HG02588 (cell line): ENCODE data around the gene SEC24C.
"Not testable (repeated sequence)": the region's sequence is repeated elsewhere in the genome, so short reads cannot be mapped to it uniquely, and the experiment has no call there.

Source experiments
- ATAC-seq: cut with Tn5 transposase; IDR thresholded peaks from one replicate; pipeline ENCODE4 v1.9.1; 2021; ENCODE audit warnings: mild to moderate bottlenecking, moderate library complexity; ENCODE audit not compliant: unreplicated experiment

SEC24C gene

DNA sequence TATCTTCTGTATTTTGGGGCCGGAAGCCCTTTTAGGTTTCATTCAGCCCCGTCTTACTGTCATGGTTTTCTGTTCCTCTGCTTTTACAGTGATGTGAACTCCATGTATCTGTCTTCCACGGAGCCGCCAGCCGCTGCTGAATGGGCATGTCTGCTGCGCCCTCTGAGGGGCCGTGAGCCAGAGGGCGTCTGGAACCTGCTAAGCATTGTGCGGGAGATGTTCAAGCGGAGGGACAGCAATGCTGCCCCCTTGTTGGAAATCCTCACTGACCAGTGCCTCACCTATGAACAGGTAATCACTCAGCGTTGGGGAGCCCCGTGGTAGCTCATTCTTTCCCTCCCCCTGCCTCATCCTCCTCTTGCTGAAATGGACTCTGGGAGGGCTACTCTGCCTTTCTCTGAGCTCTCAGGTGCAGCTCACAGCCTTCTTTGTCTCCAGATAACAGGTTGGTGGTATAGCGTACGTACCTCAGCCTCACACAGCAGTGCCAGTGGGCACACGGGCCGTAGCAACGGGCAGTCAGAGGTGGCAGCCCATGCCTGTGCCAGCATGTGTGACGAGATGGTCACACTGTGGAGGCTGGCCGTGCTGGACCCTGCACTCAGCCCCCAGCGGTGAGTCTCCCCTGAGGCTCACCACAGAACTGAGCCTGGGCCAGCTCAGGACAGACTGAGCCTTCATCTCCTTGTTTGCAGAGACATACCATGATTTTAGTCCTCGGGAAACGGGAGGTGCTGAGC is 46.9 kb downstream of the SEC24C start:
- no peak for ATAC-seq

DNA sequence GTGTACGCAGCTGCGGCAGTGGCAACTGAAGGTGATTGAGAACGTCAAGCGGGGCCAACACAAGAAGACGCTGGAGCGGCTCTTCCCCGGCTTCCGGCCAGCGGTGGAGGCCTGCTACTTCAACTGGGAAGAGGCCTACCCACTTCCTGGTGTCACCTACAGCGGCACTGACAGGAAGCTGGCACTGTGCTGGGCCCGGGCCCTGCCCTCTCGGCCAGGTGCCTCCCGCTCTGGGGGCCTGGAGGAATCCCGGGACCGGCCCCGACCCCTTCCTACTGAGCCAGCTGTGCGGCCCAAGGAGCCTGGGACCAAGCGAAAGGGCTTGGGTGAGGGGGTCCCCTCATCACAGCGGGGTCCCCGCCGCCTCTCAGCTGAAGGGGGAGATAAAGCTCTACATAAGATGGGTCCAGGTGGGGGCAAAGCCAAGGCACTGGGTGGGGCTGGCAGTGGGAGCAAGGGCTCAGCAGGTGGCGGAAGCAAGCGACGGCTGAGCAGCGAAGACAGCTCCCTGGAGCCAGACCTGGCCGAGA is 47.8 kb downstream of the SEC24C start:
- ATAC-seq, result no peak

DNA sequence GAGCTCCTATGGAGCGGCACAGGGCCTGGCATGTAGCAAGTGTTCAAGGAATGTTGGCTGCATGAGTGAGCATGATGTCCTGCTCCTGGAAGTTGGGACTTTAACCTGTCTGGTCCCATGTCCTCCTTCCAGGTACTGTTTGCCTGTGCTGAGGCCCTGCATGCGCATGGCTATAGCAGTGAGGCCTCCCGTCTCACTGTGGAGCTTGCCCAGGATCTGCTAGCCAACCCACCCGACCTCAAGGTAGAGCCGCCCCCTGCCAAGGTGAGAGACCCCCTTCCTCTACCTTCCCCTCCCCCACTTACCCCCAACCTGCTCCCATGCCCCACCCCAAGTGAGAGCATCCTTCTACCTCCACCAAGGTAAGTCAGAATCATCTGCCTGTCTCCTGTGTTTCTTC is 49.3 kb downstream of the SEC24C start:
- ATAC-seq, result no peak

DNA sequence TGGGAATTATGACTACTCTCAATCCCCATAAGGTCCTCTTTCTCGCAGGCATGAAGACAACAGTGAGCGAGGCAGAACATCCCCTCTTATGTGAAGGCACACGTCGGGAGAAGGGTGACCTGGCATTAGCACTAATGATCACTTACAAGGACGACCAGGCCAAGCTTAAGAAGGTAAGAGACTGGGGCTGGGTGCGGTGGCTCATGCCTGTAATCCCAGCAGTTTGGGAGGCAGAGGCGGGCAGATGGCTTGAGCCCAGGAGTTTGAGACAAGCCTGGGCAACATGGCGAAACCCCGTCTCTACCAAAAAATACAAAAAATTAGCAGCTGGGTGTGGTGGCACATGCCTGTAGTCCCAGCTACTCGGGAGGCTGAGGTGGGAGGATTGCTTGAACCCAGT is 51.3 kb downstream of the SEC24C start:
- ATAC-seq, result not testable (repeated sequence)

DNA sequence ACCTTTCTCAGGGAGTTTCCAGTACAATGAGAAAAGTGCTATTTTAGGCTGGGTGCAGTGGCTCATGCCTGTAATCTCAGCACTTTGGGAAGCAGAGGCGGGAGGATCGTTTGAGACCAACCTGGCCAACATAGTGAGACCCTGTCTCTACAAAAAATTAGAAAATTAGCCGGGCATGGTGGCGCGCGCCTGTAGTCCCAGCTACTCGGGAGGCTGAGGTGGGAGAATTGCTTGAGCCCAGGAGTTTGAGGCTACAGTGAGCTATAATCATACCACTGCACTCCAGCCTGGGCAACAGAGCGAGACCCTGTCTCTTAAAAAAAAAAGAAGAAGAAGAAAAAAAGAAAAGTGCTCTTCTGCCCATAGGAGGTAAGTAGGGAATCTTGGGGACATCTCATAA is 51.9 kb downstream of the SEC24C start:
- not testable (repeated sequence) for ATAC-seq

DNA sequence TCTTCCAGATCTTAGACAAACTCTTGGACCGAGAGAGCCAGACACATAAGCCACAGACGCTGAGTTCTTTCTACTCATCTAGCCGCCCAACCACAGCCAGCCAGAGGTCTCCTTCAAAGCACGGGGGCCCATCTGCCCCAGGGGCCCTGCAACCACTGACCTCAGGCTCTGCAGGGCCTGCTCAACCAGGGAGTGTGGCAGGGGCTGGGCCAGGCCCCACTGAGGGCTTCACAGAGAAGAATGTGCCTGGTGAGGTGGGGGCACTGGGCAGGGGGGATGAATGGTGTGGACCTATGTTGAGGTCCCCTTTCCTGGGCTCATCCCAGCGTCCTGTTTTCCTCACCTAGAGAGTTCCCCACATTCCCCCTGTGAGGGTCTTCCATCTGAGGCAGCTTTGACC is 52.6 kb downstream of the SEC24C start:
- no peak for ATAC-seq

DNA sequence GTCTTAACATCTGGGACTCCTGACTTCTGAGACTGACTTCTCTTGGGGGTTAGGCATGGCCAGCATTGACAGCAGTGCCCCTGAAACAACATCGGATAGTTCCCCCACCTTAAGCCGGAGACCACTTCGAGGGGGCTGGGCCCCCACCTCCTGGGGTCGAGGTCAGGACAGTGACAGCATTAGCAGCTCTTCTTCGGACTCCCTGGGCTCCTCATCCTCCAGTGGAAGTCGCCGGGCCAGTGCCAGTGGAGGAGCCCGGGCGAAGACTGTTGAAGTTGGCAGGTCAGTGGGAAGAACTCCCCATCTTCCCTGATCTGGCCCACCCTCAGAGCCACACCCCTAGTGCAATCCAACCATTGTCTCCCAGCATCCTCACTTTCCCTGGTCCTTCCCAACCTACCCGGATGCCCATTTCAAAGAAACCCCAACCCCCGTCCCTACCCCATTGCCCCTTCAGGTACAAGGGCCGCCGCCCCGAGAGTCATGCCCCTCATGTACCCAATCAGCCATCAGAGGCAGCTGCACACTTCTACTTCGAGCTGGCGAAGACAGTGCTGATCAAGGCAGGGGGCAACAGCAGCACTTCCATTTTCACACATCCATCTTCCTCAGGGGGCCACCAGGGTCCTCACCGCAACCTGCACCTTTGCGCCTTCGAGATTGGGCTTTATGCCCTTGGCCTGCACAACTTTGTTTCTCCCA is 53.3 kb downstream of the SEC24C start:
- ATAC-seq, result no peak

DNA sequence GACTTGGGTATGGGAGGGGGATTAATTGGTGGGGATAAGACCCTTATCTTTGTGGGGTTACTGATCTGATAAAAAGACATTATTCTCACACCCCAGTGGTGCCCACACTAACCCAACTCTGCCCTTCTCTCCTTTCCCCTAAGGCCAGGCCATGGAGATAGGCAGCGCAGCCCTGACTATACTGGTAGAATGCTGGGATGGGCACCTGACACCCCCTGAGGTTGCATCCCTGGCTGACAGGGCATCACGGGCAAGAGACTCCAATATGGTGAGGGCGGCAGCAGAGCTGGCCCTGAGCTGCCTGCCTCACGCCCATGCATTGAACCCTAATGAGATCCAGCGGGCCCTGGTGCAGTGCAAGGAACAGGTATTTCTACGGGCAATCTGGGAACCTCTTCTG is 53.9 kb downstream of the SEC24C start:
- no peak for ATAC-seq

DNA sequence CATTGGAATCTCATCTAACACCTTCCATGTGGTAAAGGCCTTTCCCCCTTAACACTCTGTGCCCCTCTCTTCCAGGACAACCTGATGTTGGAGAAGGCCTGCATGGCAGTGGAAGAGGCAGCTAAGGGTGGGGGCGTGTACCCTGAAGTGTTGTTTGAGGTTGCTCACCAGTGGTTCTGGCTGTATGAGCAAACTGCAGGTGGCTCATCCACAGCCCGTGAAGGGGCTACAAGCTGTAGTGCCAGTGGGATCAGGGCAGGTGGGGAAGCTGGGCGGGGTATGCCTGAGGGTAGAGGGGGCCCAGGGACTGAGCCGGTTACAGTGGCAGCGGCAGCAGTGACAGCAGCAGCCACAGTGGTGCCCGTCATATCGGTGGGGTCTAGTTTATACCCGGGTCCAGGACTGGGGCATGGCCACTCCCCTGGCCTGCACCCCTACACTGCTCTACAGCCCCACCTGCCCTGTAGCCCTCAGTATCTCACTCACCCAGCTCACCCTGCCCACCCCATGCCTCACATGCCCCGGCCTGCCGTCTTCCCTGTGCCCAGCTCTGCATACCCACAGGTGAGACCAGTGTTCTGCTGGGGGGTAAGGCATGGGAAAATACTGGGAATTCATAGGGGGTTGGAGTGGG is 54.9 kb downstream of the SEC24C start:
- no peak for ATAC-seq

DNA sequence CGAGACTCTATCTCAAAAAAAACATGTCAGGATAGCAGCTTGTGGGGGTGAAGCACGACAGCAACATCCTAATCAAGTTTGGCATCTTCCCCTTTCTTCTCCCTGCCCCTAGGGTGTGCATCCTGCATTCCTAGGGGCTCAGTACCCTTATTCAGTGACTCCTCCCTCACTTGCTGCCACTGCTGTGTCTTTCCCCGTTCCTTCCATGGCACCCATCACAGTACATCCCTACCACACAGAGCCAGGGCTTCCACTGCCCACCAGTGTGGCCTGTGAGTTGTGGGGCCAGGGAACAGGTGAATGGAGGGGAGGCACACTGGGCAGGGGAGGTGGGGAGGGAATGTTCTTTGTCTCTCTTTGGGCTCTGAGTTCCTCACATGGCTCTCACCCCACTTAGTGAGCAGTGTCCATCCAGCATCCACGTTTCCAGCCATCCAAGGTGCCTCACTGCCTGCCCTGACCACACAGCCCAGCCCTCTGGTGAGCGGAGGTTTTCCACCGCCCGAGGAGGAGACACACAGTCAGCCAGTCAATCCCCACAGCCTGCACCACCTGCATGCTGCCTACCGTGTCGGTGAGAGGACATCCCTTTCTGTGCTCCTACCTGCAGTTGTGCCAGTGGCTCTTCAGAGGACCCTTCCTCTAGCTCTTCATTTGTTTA is 55.9 kb downstream of the SEC24C start:
- ATAC-seq, result no peak

DNA sequence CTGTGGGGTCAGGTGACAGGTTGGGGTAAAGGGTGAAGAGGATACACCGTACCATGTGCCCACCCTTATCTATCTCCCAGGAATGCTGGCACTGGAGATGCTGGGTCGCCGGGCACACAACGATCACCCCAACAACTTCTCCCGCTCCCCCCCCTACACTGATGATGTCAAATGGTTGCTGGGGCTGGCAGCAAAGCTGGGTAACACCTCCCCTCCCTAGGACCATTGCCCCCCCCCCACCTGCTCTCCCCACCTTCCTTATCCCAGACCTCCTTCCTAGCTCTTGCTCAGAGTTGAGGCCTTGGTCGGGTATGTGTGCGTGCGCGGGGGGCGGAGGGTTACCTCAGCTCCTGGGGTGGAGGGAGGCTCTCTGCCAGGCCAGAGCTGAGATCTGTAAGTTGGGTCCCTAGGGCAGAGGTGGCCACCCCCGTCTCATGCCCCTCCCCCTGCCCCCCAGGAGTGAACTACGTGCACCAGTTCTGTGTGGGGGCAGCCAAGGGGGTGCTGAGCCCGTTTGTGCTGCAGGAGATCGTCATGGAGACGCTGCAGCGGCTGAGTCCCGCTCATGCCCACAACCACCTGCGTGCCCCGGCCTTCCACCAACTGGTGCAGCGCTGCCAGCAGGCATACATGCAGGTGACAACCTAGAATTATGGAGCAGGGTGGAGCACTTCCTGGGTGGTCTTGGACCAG is 56.5 kb downstream of the SEC24C start:
- no peak for ATAC-seq

DNA sequence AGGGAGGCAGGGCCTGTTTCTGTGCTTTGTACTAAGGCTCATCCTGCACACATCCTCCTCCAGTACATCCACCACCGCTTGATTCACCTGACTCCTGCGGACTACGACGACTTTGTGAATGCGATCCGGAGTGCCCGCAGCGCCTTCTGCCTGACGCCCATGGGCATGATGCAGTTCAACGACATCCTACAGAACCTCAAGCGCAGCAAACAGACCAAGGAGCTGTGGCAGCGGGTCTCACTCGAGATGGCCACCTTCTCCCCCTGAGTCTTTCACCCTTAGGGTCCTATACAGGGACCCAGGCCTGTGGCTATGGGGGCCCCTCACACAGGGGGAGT is 57.0 kb downstream of the SEC24C start:
- no peak for ATAC-seq

DNA sequence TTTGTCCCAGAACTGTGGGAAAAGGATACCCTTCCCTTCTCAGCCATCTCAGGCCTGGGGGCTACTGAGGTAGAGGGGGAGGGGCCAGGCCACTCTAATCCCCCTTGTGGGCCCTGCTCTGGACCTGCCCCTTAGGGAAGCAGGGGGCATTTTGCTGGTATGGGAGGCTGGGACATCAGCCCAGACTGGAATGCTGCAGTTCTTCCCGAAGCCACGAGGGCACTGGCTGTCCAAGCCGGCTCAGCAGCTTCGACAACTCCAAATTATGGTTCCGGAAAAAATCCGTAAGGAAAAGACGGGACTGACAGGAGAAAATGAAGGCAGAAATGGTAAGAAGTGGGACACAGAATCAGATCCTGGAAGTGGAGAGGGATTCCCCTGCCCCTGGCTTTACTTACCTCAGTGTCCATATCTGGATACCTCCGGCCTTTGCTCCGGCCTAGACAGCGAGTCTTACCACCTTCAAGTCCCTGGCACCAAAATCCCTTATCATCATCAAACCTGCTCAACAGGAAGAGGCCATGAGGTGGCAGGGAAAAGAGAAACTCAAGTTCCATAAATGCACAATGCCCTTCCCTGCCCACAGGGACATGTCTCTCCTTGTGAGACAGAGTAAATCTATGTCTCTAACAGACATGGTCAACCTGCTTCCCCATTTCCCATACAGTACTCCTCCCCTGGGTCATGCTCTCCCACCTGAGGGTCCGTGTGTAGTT is 58.3 kb downstream of the SEC24C start:
- no peak for ATAC-seq

DNA sequence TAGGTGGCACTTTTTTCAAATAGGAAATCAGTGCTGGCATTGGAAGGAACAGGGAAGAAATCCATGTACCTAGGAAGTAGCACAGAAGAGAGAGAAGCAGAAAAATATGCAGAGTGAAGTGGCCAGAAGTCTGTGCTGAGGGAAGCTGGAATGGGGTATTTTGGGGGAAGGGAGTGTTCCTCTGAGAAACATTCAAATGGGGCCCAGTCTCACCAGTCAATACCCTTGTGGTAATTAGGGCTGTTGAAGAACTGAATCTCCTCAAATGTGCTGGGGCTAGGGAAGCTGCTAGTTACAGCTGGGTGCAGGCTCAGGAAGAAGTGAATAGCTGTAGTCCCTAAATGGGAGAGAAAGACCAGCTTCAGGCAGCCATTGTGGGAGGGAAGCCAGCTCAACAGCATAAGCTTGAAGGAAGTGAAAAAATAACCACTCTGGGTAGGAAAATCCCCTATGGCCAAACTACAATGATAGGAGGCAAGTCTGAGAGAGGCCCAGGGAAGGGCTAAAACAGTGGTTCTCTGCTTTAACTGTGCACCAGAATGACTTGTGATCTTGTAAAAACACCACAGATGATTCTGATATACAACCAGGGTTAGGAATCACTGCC is 59.6 kb downstream of the SEC24C start:
- peak; percentile 68 for ATAC-seq

DNA sequence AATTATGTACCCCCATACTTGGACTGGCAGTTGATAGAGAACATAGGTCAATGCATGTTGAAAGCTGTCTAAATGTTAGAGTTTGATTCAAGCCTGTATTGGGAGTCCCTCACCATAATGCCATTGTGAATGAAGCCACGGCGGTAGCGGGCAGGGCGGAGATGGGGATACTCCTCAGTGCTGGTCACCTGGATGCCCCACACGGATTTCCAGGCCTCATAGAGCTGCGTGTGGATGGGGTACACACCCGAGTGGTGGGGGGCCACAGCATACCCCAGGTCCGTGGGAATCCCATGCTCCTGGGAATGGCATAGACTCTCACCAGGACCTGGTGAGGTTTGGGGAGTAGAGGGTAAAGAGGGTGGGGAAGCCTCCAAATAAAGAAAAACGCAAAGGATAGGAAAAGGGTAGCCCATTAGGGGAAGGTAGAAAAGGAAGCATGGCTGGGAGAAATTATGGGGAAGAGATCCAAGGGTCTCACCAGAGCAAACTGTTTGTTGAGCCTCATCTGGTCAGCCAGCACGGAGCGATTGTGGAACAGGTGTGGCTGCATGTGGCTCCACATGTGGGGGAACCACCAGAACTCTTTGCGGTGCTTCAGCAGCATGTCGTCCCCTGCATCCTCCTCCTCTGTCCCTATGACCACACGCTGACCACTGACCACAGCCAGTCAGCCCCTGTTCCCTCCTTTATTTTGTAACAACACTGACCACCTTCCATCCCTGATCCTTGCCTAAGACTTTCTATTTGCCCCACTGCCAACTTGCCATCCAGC is 62.2 kb downstream of the SEC24C start:
- no peak for ATAC-seq

DNA sequence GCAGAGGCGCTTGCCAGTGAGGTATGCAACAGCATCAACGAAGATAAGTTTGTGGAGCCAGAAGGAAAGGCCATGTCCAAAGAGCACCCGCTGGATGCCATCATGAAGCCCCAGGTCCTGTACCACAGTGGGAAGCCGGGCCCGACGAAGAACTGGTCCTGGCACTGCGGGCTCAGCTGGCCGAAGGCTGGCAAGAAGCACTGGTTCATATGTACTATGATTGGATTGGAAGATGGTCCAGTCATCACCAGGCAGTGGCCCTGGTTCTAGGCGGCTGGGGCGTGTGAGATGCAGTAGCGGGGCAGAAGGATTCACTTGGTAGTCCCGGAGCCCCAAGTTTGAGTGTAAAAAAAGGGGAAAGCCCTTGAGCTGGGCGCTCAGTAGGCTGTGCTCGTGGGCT is 63.3 kb downstream of the SEC24C start:
- no peak for ATAC-seq

DNA sequence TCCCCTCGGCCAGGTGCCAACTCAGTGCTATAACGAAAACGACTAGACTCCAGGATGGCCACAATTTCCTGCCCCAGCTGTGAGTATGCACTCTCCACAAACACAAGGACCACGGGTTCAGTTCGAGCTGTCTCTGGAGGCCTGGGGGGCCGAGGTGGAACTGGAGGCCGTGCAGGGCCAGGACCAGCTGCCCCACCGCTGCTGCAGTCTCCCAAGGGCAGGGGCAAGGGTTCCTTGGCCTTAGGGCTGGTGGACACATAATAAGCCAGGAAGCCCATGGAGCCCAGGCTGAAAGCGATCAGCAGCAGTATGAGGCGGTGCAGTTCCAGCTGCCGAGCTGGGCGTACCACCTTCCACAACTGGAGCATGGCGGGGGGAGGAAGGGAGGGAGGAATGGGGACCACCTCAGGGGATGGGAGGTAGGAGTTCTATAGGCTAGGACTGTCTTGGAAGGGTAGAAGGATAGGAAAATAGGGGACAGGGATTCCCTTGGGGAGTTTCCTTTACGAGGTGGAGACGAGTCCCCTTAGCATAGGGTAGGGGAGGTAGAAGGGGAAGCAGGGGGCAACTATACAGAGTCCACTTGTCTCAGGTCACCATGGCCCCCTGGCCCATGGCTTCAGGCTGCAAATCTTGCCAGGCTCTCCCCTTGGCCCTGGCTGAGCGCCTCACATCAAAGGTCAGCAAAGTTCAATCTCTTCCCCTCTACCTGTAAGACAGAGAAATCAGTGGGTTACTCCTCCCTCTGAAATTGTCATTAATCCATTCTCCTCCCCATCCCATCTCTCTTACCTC is 64.0 kb downstream of the SEC24C start:
- ATAC-seq, result no peak

DNA sequence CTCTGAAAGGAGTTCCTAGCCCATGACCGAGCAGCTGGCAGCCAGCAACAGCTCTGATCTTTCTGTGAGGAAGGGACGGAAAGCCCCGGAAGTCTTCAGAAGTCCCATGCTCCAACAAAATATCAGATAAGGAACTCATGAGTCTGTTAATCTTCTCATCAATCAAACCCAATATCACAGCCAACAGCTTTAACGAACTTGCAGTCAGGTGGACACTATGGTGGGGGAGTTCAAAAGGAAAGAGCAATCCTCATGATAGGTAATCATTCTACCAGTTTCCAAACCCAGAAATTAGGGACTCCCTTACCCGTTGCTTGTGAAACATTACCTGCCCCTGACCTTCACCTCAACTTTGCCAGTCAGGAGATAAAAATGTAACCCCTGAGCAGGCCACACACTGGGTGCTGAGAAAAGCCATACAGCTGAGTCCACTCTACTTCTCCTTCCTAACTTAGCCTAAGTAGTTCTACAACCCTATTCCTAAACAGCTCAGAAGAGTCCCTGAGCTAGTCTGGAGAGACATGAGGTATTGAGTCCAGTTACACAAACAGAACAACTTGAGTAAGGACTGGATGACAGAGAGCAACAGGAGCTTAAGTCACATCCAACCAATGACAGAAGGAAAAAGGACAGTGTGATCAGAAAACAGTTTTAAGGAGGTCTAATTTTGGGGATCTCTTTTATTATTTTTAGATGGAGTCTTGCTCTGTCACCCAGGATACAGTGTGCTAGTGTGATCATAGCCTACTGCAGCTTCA is 65.1 kb downstream of the SEC24C start:
- ATAC-seq, result no peak
